Mesendoderm (in vitro differentiated cells): ENCODE measurements around the gene RABGAP1L.
A peak's percentile ranks its signal among the peaks of the same experiment; 100 is the strongest.

Experiments used
- DNase-seq: peaks from one replicate; pipeline ENCODE4 v3.0.0; 2013
- H2AK5ac ChIP-seq: 2 replicates; pipeline ENCODE4 v1.6.1; 2013; ENCODE audit warnings: low read length, inconsistent platforms
- H2BK120ac ChIP-seq: 2 replicates; pipeline ENCODE4 v1.6.1; 2013; ENCODE audit warnings: low read depth, mild to moderate bottlenecking, low read length, moderate library complexity, mixed read lengths
- H2BK15ac ChIP-seq: replicated peaks from 2 replicates; pipeline ENCODE4 v1.6.1; 2013; ENCODE audit warnings: low read depth, mild to moderate bottlenecking, moderate library complexity
- H2BK5ac ChIP-seq: 2 replicates; pipeline ENCODE4 v1.6.1; 2013; ENCODE audit warnings: low read length, inconsistent platforms
- H3K18ac ChIP-seq: 2 replicates; pipeline ENCODE4 v1.6.1; 2013; ENCODE audit warnings: mild to moderate bottlenecking, low read length, mixed read lengths
- H3K23ac ChIP-seq: one replicate; pipeline ENCODE4 v1.6.1; 2013; ENCODE audit warnings: low read length
- H3K27ac ChIP-seq: 2 replicates; pipeline ENCODE4 v1.5.1; 2013; ENCODE audit warnings: low read depth, mild to moderate bottlenecking, inconsistent platforms, low read length, moderate library complexity
- H3K27me3 ChIP-seq: 2 replicates; pipeline ENCODE4 v1.6.1; 2013; ENCODE audit warnings: low read length, control low read depth, mild to moderate bottlenecking, inconsistent platforms; ENCODE audit not compliant: insufficient read depth, poor library complexity
- H3K36me3 ChIP-seq: 2 replicates; pipeline ENCODE4 v1.6.1; 2013; ENCODE audit warnings: low read length, inconsistent platforms; ENCODE audit not compliant: control insufficient read depth, insufficient read depth
- H3K4ac ChIP-seq: one replicate; pipeline ENCODE4 v1.6.1; 2013; ENCODE audit warnings: low read depth, mild to moderate bottlenecking, low read length, moderate library complexity
- H3K4me1 ChIP-seq: 2 replicates; pipeline ENCODE4 v1.6.1; 2013; ENCODE audit warnings: low read depth, low read length, inconsistent platforms; ENCODE audit not compliant: control insufficient read depth
- H3K4me2 ChIP-seq: 2 replicates; pipeline ENCODE4 v1.6.1; 2013; ENCODE audit warnings: low read length
- H3K4me3 ChIP-seq: 2 replicates; pipeline ENCODE4 v1.5.1; 2013; ENCODE audit warnings: mild to moderate bottlenecking, low read length
- H3K56ac ChIP-seq: one replicate; pipeline ENCODE4 v1.6.1; 2013; ENCODE audit warnings: low read length
- H3K79me1 ChIP-seq: 2 replicates; pipeline ENCODE4 v1.6.1; 2013; ENCODE audit warnings: low read length, inconsistent platforms
- H3K79me2 ChIP-seq: 2 replicates; pipeline ENCODE4 v1.6.1; 2013; ENCODE audit warnings: mild to moderate bottlenecking, low read length; ENCODE audit not compliant: control insufficient read depth, insufficient read depth
- H3K9ac ChIP-seq: 2 replicates; pipeline ENCODE4 v1.6.1; 2013; ENCODE audit warnings: low read length, inconsistent platforms
- H4K5ac ChIP-seq: one replicate; pipeline ENCODE4 v1.6.1; 2013; ENCODE audit warnings: low read length
- H4K8ac ChIP-seq: one replicate; pipeline ENCODE4 v1.6.1; 2013; ENCODE audit warnings: low read depth, mild to moderate bottlenecking, control low read depth, low read length, moderate library complexity
- WGBS: extraction: QIAGEN DNeasy Blood & Tissue Kit; methylation state at CpG from one replicate; pipeline ENCODE4 v1.1.7; 2013; ENCODE audit warnings: low lambda C conversion rate, missing lambda C conversion rate; ENCODE audit not compliant: insufficient coverage; ENCODE audit errors: extremely low coverage; 5-methylcytosine and 5-hydroxymethylcytosine counted together

Gene RABGAP1L

GRCh38 chr1:174938281-174939007, 779.1 kb downstream of the RABGAP1L start:
- Histone ChIP-seq H3K56ac (no peak overlapping the region), H3K27ac (no peak overlapping the region), H3K9ac (no peak overlapping the region), H3K4me3 (no peak overlapping the region), H3K27me3 (no peaks in the 10 kb centered on the region), H2BK5ac (no peak overlapping the region), H3K36me3 (no peaks in the 10 kb centered on the region), H3K18ac (no peak overlapping the region), H2BK15ac (no peak overlapping the region), H3K79me2 (no peaks in the 10 kb centered on the region), H3K23ac (no peak overlapping the region), H2AK5ac (no peak overlapping the region), H4K8ac (no peak overlapping the region), H4K5ac (no peak overlapping the region), H3K4me2 (no peak overlapping the region), H3K4me1 (no peaks in the 10 kb centered on the region), H3K4ac (no peak overlapping the region), H2BK120ac (no peak overlapping the region), H3K79me1 (no peaks in the 10 kb centered on the region)
- DNase-seq, result no peak
- WGBS, result no CpG with 5 or more reads among the region's 6 CpGs

GRCh38 chr1:174939775-174940545, 780.6 kb downstream of the RABGAP1L start:
- Histone ChIP-seq H3K56ac (no peak overlapping the region), H2BK120ac (no peak overlapping the region), H3K79me1 (no peaks in the 10 kb centered on the region), H3K4me1 (no peaks in the 10 kb centered on the region), H2BK15ac (no peak overlapping the region), H2AK5ac (no peak overlapping the region), H3K79me2 (no peaks in the 10 kb centered on the region), H3K23ac (no peak overlapping the region), H3K36me3 (no peaks in the 10 kb centered on the region), H3K9ac (no peak overlapping the region), H3K4me2 (no peak overlapping the region), H3K4me3 (no peak overlapping the region), H3K18ac (no peak overlapping the region), H3K27ac (no peak overlapping the region), H2BK5ac (no peak overlapping the region), H4K5ac (no peak overlapping the region), H4K8ac (no peak overlapping the region), H3K27me3 (no peaks in the 10 kb centered on the region), H3K4ac (no peak overlapping the region)
- DNase-seq, result no peak
- WGBS, result no CpG with 5 or more reads among the region's 3 CpGs

GRCh38 chr1:174940646-174941175, 781.4 kb downstream of the RABGAP1L start:
- H3K36me3 ChIP-seq, result no peaks in the 10 kb centered on the region
- DNase-seq, result no peak
- H3K56ac ChIP-seq, result no peak overlapping the region
- no peak overlapping the region for H2BK15ac ChIP-seq
- no peaks in the 10 kb centered on the region for H3K79me2 ChIP-seq
- WGBS, result no CpG with 5 or more reads among the region's 3 CpGs
- no peaks in the 10 kb centered on the region for H3K79me1 ChIP-seq
- no peak overlapping the region for H2BK120ac ChIP-seq
- H3K9ac ChIP-seq, result no peak overlapping the region
- H3K23ac ChIP-seq, result no peak overlapping the region
- no peak overlapping the region for H4K8ac ChIP-seq
- no peaks in the 10 kb centered on the region for H3K4me1 ChIP-seq
- H3K4me3 ChIP-seq, result no peak overlapping the region
- no peak overlapping the region for H3K4ac ChIP-seq
- no peak overlapping the region for H2AK5ac ChIP-seq
- no peak overlapping the region for H4K5ac ChIP-seq
- H3K4me2 ChIP-seq, result no peak overlapping the region
- H3K27ac ChIP-seq, result no peak overlapping the region
- H3K18ac ChIP-seq, result peak overlapping the region; percentile 23
- no peak overlapping the region for H2BK5ac ChIP-seq
- no peaks in the 10 kb centered on the region for H3K27me3 ChIP-seq

GRCh38 chr1:174942547-174943255, 783.4 kb downstream of the RABGAP1L start:
- no CpG with 5 or more reads among the region's 2 CpGs for WGBS
- Histone ChIP-seq H2AK5ac (no peak overlapping the region), H3K79me2 (no peaks in the 10 kb centered on the region), H2BK120ac (no peak overlapping the region), H3K18ac (no peak overlapping the region), H4K8ac (no peak overlapping the region), H3K27me3 (no peaks in the 10 kb centered on the region), H3K27ac (no peak overlapping the region), H3K79me1 (no peaks in the 10 kb centered on the region), H3K56ac (peak overlapping the region; percentile 51), H2BK5ac (no peak overlapping the region), H2BK15ac (no peak overlapping the region), H3K4ac (no peak overlapping the region), H4K5ac (no peak overlapping the region), H3K23ac (no peak overlapping the region), H3K4me2 (no peak overlapping the region), H3K4me3 (no peak overlapping the region), H3K4me1 (no peaks in the 10 kb centered on the region), H3K9ac (no peak overlapping the region), H3K36me3 (no peaks in the 10 kb centered on the region)
- DNase-seq, result no peak

- no peak overlapping the region for H2BK5ac ChIP-seq
- H3K36me3 ChIP-seq, result no peaks in the 10 kb centered on the region
- DNase-seq, result peak; percentile 63
These were observed 786.7 kb downstream of the RABGAP1L start for GRCh38 chr1:174946031-174946430.

More at GRCh38 chr1:174946031-174946430, 786.7 kb downstream of the RABGAP1L start:
- Histone ChIP-seq H3K4me3 (no peak overlapping the region), H4K8ac (no peak overlapping the region), H3K23ac (no peak overlapping the region), H3K79me1 (no peaks in the 10 kb centered on the region), H3K4ac (no peak overlapping the region), H3K27me3 (no peaks in the 10 kb centered on the region), H3K18ac (peak overlapping the region; percentile 51), H3K4me2 (no peak overlapping the region), H4K5ac (no peak overlapping the region), H3K4me1 (no peaks in the 10 kb centered on the region), H2AK5ac (no peak overlapping the region), H2BK120ac (no peak overlapping the region), H3K27ac (no peak overlapping the region), H3K56ac (no peak overlapping the region), H2BK15ac (no peak overlapping the region), H3K79me2 (no peaks in the 10 kb centered on the region), H3K9ac (no peak overlapping the region)
- no CpG with 5 or more reads among the region's 2 CpGs for WGBS
